Fibroblast of peridontal ligament (primary cell): Measurements from ENCODE around the gene SH3TC1.

Source experiments
- DNase-seq: peaks from one replicate; pipeline ENCODE4 v3.0.0-alpha.2; 2010; ENCODE audit errors: extremely low read depth

Gene SH3TC1

GRCh38 chr4:8198906-8199593, at the start of gene SH3TC1:
Gene SH3TC1 (plus strand): TSS chr4:8199290. CDS start chr4:8205195, 5,905 bp downstream.
- DNase-seq, result peak; percentile 35

DNA sequence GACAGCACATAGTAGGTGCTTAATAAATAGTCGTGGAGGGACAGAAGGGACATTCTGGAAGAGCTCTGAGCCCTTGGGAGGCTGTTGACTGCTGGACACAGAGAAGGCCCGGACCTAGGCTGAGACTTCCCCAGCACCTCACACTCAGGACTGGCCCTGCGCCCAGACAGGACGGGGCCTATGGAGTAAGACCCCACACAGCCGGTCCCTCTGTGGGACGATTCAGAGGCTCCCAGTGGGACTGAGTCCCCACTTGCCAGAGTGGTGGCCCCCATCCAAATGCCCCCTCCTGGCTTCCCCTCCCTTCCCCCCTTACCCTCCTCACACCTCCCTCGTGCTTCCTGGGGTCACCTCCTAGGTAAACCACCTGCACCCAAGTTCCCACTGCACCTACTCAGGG, 49.4 kb upstream of the SH3TC1 start:
- DNase-seq, result no peak

GRCh38 chr4:8150152-8151090, 48.7 kb upstream of the SH3TC1 start:
- DNase-seq, result no peak

GRCh38 chr4:8151165-8151650, 47.9 kb upstream of the SH3TC1 start:
- no peak for DNase-seq

GRCh38 chr4:8152090-8152864, 46.8 kb upstream of the SH3TC1 start:
- no peak for DNase-seq

DNA sequence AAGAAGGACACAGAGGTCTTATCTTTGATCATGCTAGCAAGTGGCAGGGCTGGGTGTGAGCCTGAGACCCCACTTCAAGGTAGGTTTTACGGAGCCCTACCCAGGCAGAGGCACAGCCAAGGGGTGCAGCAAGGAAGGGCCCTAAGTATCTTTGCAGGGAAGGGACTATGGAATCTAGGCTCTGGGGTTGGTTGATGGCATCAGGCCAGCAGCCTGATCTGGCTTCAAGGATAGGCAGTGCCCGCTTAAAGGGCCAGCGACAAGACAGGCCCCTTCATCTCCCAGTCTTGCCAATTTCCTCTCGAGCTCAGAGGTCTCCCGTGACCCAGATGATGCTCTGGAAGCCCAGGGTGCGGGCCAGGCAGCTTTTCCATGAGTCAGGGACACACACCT, 46.2 kb upstream of the SH3TC1 start:
- no peak for DNase-seq

GRCh38 chr4:8153441-8153840, 45.6 kb upstream of the SH3TC1 start:
- DNase-seq, result no peak

DNA sequence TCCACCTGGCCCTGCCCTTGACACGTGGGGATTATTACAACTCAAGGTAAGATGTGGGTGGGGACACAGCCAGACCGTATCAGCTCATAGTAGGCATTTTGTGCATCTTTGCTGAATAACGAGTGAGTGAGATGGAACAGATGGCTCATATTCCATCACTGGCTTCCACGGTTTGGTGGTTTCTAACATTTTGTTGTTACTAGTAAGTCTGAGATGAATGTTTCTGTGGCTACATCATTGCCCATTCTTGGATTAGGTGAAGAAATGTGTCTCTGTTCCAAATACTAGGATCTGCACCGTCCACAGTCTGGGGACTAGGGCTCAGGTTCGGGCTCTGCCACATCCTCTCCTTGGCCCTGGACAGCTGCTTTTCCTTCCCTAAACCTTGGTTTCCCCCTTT, 44.0 kb upstream of the SH3TC1 start:
- DNase-seq, result peak; percentile 10

- no peak for DNase-seq
Observed at GRCh38 chr4:8155660-8156421, 43.2 kb upstream of the SH3TC1 start.

DNA sequence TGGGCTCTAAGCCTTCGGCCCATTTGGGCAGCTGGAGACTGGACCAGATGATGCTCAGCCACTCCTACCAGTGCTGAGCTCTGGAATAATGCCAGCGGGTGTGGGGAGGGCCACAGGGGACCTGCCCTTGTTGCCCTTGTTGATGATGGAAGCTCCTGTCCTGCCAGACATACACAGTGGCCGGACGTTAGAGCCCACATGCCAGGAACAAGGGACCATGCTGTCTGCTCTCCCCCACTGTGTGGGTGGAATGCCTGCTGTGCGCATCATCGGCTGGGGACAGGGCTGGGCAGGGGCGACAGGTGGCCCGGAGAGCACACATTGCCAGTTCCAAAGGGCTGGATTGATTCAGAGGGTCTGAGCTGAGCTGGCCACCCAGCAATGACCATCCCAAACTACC, 42.5 kb upstream of the SH3TC1 start:
- no peak for DNase-seq

GRCh38 chr4:8157496-8157895, 41.6 kb upstream of the SH3TC1 start:
- no peak for DNase-seq

DNA sequence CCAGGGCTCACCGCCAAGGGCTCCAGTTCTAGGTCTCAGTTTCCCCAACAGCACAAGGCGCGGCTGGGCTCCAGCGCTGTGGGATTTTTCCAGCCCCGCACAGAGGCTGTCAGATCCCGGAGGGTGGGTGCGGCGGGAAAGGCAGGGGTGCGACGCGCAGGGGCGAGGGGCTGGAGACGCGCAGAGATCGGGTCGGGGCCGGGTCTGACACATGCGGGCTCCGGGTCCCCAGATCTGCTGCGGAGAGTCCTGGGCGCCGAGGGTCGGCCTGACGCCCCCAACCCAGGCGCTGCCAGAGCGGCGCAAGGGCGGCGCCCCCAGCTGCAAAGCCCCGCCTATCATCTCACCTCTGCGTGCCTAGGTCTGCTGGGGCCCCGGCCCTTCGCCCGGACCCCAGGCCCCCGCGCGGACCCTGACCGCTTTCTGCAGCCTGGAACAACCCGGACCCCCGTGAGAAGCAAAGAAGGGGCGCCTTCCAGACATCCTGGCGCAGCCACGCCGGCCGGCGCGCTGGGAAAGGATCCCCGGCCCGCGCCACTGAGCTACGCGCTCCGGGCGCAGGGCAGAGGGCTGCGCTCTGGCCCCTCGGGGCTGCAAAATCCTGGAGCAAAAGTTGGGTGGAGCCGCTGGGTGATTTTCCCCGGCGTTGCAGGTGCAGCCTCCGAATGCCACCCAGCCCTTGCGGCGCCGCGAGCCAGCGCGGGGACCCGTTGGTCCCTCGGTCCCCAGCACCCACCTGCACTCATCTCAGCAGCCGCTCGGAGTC, 41.0 kb upstream of the SH3TC1 start:
- no peak for DNase-seq

DNA sequence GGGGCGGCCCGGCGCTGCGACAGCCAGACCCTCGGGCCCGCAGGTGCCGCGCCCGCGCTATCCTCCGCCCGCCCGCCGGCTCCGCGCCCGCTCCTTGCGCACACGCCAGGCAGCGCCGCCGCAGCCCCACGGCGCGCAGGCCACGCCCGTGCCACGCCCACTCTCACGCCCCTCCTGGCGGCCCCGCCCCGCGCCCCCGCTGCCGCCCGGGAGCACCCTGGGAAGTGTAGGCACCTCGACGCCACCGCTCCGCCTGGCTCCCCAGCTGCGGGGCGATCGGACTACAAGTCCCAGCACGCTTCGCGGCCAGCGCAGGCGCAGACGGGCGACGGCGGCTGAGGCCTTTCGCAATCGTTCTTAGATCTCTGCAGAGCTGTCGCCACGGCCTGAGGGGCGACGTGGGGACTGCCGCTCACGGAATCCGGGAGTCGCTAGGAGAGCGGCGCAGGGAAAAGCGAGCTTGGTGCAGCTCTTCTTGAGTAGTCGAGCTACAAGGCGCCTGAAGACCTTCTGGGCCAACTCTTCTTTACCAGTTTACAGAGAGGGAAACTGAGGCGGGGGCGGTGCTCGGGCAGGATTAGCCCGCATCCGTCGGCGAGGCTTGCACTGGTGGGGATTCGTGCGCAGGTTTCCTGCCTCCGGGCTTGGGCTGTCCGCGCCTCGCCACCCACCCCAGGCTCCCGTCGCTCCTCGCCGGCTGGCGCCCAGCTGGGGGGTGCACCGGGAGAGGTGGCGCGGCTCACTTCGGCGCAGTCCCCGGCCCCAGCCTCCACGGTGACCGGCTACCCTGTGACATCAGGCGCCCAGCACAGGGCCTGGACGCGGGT, 40.2 kb upstream of the SH3TC1 start, which contains the start of gene ABLIM2:
Gene ABLIM2, minus strand, starts transcription at position 104 of the 827 bp plus-strand sequence. CDS start 124 bp downstream, outside the sequence.
- DNase-seq, result peak; percentile 95

- DNase-seq, result no peak
Observed at GRCh38 chr4:8159537-8160232, 39.4 kb upstream of the SH3TC1 start.

DNA sequence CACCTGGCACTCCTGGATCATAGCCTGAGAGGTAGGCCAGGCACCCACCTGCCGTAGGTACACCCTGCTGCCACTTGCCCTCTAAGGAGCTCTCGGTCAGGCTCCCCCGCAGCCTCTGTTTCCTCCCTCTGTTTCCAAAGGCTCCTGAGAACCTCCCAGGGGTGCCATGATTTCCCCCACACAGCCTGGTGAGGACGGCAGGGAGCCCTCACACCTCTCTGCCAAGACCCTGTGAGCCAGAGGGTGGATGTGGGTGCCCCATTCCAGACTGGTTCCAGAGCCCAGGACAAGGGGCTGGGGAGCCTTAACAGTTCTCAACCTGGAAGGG, 38.9 kb upstream of the SH3TC1 start:
- DNase-seq, result no peak

DNA sequence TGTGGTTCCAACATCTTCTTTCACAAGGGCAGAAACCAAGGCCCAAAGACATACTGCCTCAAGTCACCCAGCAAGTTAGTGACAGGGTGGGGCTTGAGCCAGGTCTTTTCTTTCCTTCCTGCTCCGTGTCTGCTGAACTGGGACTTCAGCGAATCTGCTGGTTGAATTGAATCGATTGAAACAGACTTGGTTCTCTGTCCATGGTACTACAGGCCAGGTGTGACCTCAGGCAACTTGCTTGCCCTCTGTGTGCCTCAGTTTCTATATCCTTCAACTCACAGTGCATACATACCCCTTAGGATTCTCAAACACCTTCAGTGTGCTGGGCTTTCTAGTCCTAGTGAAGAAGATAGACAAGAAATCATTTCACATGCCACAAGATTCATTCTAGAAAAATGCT, 38.5 kb upstream of the SH3TC1 start:
- DNase-seq, result no peak

GRCh38 chr4:8162625-8163024, 36.5 kb upstream of the SH3TC1 start:
- DNase-seq, result no peak

DNA sequence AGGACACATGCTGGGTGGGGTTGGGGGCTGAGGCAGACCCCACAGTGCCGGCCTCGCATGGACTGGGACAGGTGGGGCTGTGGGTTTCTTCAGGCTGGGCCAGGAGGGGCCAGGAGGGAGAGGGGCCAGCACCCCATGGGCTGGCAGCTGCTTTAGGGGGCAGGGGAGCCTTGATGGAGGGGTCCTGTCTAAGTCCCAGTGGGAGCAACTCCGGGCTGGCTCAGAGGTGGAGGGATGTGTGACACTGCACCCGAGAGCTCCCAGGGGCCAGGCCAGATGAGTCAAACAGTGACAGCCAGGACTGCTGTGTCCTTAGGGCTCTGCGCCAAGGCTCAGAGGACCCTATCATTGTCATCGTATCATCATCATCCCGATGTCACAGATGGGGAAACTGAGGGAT, 36.1 kb upstream of the SH3TC1 start:
- DNase-seq, result no peak
